Epithelial cell of prostate (primary cell): ENCODE data around the gene EID3.
"Not testable (repeated sequence)": the region's sequence is repeated elsewhere in the genome, so short reads cannot be mapped to it uniquely, and the experiment has no call there.

Source experiments
- DNase-seq: peaks from one replicate; pipeline ENCODE4 v3.0.0-alpha.2; 2011; ENCODE audit warnings: low read depth, low spot score
- H3K27ac ChIP-seq: fragments of 450-650 bp; 2 replicates; pipeline ENCODE4 v1.5.1; 2017; ENCODE audit warnings: mild to moderate bottlenecking

The EID3 gene

DNA sequence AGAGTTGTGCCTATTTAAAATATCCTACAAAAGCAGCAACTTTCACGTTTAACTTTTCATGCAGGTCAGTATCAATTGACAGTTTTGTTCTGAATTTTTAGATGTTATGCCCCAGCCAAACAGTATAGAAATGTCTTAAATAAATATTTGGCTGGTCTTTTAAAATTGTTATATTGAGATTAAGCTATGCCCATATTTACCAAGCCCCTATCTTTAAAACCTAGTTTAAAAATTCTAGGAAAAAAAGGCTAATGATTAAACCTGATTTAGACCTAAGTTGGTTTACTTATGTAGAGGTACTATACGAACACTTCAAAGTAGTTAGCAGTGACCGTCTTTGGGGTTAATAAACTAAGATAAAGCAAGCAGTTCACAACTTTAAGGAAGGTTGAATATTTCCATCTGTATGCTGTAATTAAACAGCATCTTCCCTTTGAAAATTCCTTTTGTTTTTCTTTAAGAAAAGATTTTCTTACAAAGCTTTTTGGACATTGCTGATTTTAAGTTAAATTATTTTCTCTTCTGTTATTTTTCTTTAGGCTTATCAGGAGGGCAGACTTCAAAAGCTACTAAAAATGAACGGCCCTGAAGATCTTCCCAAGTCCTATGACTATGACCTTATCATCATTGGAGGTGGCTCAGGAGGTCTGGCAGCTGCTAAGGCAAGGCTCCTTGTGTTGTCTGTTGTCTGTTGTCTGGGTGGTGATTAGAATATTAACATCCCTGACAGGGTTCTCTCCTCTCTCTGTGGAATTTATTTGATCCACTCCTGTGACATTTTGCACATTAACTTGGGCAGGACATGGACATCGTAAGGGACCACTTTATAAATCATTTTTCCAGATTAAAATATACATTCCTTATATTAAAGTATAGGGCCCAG is 7.5 kb downstream of the EID3 start:
- no peak for DNase-seq
- H3K27ac ChIP-seq: no peak overlapping the region

DNA sequence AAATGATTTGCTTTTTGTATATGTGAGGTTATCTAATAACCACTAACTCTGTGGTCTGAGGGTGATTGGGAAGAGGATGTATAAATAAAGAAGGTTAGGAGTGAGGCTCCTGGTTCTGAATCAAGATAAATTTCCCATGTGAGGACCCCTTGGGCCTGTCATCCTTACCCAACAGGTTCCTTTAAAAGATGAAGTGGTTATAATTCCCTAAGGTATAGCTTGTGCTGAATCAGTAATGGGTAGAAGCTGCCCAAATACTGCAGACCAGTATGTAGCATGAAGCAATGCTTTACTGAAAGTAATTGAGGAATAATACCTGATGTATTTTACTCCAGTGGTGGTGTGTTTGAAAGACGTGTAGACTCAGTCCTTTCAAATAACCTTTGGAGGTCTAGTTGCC is 8.7 kb downstream of the EID3 start:
- no peak overlapping the region for H3K27ac ChIP-seq
- DNase-seq: no peak

- no peak for DNase-seq
These were observed 9.1 kb downstream of the EID3 start for GRCh38 chr12:104312654-104313053.

DNA sequence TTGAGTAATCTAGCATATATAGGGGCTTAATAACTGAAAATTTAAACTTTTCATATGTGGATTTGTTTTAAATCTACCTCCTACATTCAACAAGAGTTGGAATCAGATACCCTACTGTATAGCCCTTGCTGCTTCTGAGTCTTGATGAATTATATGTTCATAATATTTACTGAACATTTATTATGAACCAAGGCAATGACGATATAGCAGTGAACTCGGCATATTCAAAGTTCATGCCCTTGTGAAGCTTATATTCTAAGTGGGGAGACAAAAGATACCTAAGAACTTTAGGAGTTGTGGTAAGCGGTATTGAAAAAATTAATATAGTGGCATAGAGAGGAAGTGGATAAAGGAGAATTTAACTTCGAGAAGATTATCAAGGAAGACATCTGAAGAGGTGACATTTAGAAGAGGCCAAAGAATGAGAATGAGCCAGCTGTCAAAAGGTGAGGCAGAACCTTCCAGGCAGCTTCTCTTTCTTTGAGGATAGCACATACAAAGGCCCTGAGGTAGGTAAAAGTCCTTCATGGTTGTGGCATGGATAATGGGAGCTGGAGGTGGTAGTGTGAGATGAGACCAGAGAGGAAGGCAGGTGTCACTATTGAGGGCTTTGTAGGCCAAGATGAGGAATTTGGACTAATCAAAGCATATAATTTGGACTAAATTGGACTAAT is 10.2 kb downstream of the EID3 start:
- H3K27ac ChIP-seq: peak overlapping the region; percentile 56
- DNase-seq: no peak

More at GRCh38 chr12:104312654-104313053, 9.1 kb downstream of the EID3 start:
- H3K27ac ChIP-seq: no peak overlapping the region

GRCh38 chr12:104314242-104314614 is 10.7 kb downstream of the EID3 start:
- peak; percentile 24 for DNase-seq
- H3K27ac ChIP-seq: peak overlapping the region; percentile 56

- DNase-seq: no peak
- H3K27ac ChIP-seq: no peak overlapping the region
These were observed 12.0 kb downstream of the EID3 start for GRCh38 chr12:104315326-104316224.

GRCh38 chr12:104316936-104317335 is 13.4 kb downstream of the EID3 start:
- no peak overlapping the region for H3K27ac ChIP-seq
- DNase-seq: no peak

DNA sequence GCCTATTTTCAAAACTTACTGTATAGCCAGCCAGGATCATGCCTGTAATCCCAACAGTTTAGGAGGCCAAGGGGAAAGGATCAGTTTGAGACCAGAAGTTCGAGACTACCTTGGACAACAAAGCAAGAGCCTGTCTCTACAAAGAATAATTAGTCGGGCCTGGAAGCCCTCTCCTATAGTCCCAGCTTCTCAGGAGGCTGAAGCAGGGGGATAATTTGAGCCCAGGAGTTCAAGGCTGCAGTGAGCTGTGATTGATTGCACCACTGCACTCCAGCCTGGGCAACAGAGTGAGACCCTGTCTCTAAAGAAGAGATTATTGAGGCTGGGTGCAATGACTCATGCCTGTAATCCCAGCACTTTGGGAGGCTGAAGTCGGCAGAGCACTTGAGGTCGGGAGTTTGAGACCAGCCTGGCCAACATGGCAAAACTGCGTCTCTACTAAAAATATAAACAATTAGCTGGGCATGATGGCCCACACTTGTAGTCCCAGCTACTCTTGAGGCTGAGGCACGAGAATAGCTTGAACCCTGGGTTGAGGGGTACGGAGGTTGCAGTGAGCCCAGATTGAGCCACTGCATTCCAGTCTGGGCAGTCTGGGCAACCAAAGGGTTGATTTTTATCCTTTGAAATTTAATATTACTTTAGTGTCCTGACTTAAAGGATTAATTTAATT is 14.1 kb downstream of the EID3 start:
- DNase-seq: no peak
- H3K27ac ChIP-seq: no peak overlapping the region

DNA sequence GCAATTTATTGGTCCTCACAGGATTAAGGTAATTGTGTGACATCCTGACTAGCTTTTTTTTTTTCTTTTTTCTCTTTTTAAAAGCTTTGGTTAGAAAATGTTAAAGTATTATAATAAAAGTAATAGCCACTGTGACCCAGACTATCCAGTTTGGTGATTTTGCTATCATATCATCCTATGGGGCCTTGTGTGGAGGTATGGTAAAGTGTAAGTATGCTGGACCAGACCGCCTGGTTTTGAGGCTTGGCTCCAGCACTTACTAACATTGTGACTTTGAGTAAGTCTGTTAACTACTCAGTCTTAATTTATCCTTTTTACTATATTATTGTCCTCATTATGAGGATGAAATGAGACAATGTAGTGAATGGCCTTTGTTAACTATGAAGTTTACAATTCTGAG is 15.5 kb downstream of the EID3 start:
- DNase-seq: no peak
- H3K27ac ChIP-seq: no peak overlapping the region

DNA sequence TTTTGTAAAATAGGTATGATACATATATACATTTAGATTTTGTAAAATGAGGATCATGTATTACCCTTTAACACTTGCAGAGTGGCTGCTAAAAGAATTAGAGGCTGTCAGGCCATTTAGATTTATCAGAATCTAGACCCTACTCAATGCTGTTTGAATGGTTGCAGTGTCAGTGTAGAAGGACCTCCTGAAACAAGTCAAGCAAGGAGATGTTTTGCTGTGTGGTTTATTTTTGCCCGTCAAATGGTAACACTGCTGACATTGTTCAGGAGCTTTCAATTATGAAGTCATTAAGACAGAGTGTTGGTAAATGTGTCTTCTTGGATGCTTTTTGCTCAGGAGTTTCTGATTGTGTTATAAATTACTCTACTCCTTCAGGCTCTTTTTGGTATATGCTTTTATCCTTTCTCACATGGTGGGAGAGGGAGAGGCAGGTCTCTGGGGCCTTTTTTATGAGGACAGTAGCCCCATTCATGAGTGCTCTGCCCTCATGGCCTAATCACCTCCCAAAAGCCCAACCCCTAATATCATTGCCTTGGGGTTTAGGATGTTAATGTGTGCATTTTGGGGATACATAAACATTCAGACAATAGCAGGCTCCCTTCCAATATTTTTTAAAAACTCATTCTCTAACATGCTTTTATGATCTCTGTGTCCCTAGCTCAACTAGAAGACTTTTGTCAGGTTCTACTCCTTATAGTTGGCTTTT is 16.5 kb downstream of the EID3 start:
- DNase-seq: no peak
- H3K27ac ChIP-seq: no peak overlapping the region

GRCh38 chr12:104320627-104321024 is 17.1 kb downstream of the EID3 start:
- DNase-seq: no peak
- H3K27ac ChIP-seq: no peak overlapping the region

GRCh38 chr12:104321949-104322348 is 18.4 kb downstream of the EID3 start:
- no peak overlapping the region for H3K27ac ChIP-seq
- no peak for DNase-seq

DNA sequence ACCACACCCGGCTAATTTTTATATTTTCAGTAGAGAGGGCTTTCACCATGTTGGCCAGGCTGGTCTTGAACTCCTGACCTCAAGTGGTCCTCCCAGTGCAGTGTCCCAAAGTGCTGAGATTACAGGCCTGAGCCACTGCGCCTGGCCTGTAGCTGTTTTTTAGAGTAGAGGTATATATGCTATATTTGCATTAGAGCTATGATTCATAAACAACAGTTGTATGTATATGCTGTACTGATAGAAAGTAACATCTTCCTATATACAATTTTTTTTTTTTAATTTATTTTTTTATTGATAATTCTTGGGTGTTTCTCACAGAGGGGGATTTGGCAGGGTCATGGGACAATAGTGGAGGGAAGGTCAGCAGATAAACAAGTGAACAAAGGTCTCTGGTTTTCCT is 19.0 kb downstream of the EID3 start:
- not testable (repeated sequence) for DNase-seq, H3K27ac ChIP-seq

DNA sequence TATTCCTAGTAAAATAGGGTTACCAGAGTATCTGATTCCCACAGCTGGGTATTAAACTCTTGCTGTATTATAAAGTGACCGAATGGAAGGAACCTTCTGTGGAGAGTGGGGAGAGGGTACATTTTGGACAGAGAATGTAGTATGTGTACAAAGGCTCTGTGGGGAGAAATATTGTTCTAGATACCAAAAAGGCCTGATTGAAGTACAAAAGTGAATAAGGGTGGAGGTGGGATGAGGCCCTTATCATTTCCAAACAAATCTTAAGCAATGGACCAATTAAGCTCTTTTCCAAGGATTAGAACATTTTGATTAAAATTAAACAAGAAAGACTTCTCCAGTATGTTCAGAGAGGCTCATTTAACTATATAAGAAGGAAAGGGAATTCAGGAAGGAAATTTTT is 20.4 kb downstream of the EID3 start:
- no peak overlapping the region for H3K27ac ChIP-seq
- DNase-seq: no peak

GRCh38 chr12:104328278-104328677 is 24.7 kb downstream of the EID3 start:
- not testable (repeated sequence) for H3K27ac ChIP-seq, DNase-seq

GRCh38 chr12:104328790-104329189 is 25.3 kb downstream of the EID3 start:
- H3K27ac ChIP-seq: no peak overlapping the region
- DNase-seq: no peak

DNA sequence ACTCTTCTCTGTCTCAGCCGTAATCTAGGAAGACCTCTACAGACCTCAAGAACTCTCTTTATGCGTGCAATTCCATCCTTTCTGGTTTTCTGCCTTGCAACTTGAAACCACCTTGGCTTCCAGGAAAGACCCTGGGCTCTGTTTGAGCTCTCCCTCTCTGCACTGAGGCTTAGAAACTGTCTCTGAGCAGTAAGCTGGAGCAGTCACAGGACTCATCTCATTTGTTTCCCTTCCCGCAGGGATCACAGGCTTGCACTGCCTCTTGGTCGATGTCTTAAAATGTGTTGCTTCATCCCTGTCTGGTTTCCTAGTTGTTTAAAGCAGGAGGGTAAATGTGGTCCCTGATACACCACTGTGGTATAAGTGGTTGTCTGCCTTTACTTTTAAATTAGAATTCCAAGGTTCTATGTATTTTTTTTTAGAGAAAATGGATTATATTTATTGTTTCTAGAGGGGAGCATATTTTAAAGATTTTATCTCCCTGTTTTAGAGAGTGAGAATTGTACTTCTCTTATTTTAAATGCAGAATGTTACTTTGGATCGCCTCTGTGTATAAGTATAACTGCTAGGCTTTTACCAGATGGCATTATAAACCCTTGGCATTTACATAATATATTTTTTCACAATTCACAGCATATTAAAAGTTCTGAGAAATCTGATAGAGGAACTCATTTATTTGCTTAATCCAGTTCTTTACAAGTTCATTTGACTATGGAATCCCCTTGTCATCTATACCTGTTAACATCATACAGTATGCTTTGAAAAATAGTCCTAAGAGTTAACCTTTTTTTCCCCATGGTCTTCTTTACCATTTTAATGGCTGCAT is 26.4 kb downstream of the EID3 start:
- no peak overlapping the region for H3K27ac ChIP-seq

DNA sequence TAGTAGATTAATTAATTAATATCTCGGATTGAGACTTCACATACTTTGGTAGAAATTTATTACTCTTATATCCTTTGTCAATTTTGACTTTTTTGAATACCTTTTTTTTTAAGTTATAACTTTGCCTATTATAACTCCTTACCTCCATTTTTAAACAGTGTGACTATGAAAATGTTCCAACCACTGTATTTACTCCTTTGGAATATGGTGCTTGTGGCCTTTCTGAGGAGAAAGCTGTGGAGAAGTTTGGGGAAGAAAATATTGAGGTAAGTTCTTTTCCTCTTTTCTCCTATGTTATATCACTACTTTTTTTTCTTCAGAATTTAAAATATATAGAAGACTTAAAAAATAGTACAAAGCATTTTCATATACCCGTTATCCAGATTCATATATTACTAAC is 27.8 kb downstream of the EID3 start:
- H3K27ac ChIP-seq: no peak overlapping the region
- no peak for DNase-seq

More for the DNA sequence above, 26.4 kb downstream of the EID3 start:
- DNase-seq: no peak

- H3K27ac ChIP-seq, DNase-seq: not testable (repeated sequence)
These were observed 28.7 kb downstream of the EID3 start for GRCh38 chr12:104332273-104332672.
